Measurements from ENCODE around the gene SLIRP.

Gene SLIRP

DNA sequence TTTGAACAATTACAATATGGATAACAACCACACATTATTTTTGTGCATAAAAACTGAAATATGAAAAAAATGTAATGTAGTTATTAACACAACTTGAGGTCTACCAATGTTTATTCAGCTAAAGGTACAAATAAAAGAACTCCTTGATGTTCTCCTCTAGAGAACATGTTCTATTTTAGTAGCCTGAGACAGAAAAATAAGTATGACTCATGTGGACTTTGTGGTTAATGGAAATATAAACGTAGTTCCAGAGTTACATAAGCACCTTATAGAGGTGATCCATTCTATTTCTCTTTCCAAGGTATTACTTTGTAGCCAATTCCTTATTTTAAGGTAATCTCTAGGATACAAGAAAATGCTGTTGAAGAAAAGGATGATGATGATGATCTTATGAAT lies 25.7 kb upstream of the SLIRP start:
- Histone ChIP-seq H3K4me3 (ENCODE audit: low read depth in 1 of 5, low read length in 5 of 5) (no peak overlapping the region), H3K9ac (ENCODE audit: low read length in 5 of 5) (no peak overlapping the region), H3K9me3 (ENCODE audit: control insufficient read depth in 5 of 5, low read length in 5 of 5) (no peaks in the 10 kb centered on the region), H3K36me3 (ENCODE audit: control insufficient read depth in 5 of 5, insufficient read depth in 5 of 5, low read length in 5 of 5) (peaks cover 11 to 47% (median 20%) of the 10 kb centered on the region in 5 donors), H3K4me1 (ENCODE audit: control insufficient read depth in 5 of 5, insufficient read depth in 5 of 5, low read length in 5 of 5) (no peaks in the 10 kb centered on the region), H3K27ac (ENCODE audit: low read depth, low read length) (no peak overlapping the region), H3K27me3 (ENCODE audit: control insufficient read depth in 5 of 5, insufficient read depth in 4 of 5, low read length in 5 of 5) (no peaks in the 10 kb centered on the region)

DNA sequence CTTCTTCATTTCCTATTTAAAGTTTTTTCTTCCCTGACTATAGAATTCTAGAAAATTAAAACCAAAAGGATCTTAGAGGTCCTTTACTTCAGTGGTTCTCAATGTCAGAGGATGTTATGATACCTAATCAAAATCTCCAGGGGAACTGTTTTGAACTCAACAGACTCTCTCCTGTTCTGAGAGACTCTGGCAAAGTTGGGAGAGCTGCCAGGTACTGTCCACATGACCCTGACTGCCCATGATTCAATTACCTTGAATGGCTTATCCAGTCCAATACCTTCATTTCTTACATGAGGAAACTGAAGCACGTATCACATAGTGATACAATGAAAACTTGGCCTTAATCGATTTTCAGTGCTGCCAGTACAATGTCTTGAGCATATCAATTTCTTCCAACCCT lies 16.6 kb upstream of the SLIRP start:
- Histone ChIP-seq H3K4me3 (ENCODE audit: low read depth in 1 of 5, low read length in 5 of 5) (no peak overlapping the region), H3K36me3 (ENCODE audit: control insufficient read depth in 5 of 5, insufficient read depth in 5 of 5, low read length in 5 of 5) (peaks cover 40 to 73% (median 41%) of the 10 kb centered on the region in 5 donors), H3K9me3 (ENCODE audit: control insufficient read depth in 5 of 5, low read length in 5 of 5) (no peaks in the 10 kb centered on the region), H3K27me3 (ENCODE audit: control insufficient read depth in 5 of 5, insufficient read depth in 4 of 5, low read length in 5 of 5) (no peaks in the 10 kb centered on the region), H3K27ac (ENCODE audit: low read depth, low read length) (no peak overlapping the region), H3K4me1 (ENCODE audit: control insufficient read depth in 5 of 5, insufficient read depth in 5 of 5, low read length in 5 of 5) (no peaks in the 10 kb centered on the region), H3K9ac (ENCODE audit: low read length in 5 of 5) (no peak overlapping the region)

DNA sequence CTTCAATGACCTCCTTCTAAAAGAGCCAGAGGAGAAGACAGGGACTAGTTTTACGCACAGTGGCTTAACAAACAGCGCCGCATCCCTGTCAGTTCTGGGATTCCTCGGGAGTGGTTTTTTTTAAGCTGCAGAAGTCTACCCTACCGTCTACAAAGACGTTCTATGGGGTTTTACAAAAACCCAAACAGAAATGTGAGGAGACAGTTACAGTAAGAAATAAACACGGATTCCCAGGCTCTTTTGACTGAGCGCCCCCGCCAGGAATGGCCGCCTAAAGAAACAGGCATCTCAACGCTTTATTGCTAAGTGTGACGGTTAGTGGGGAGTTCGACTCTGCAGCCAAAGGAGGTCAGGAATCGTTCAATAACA lies 564 bp upstream of the SLIRP start:
- Histone ChIP-seq H3K9ac (ENCODE audit: low read length in 5 of 5) (peak overlapping the region; percentile 79 to 97 (median 82)), H3K9me3 (ENCODE audit: control insufficient read depth in 5 of 5, low read length in 5 of 5) (no peaks in the 10 kb centered on the region), H3K4me1 (ENCODE audit: control insufficient read depth in 5 of 5, insufficient read depth in 5 of 5, low read length in 5 of 5) (peaks cover 9 to 36% (median 31%) of the 10 kb centered on the region in 5 donors), H3K27ac (ENCODE audit: low read depth, low read length) (peak overlapping the region; percentile 54), H3K4me3 (ENCODE audit: low read depth in 1 of 5, low read length in 5 of 5) (peak overlapping the region; percentile 96 to 100 (median 100)), H3K36me3 (ENCODE audit: control insufficient read depth in 5 of 5, insufficient read depth in 5 of 5, low read length in 5 of 5) (peaks cover 20 to 40% (median 33%) of the 10 kb centered on the region in 5 donors), H3K27me3 (ENCODE audit: control insufficient read depth in 5 of 5, insufficient read depth in 4 of 5, low read length in 5 of 5) (no peaks in the 10 kb centered on the region)

DNA sequence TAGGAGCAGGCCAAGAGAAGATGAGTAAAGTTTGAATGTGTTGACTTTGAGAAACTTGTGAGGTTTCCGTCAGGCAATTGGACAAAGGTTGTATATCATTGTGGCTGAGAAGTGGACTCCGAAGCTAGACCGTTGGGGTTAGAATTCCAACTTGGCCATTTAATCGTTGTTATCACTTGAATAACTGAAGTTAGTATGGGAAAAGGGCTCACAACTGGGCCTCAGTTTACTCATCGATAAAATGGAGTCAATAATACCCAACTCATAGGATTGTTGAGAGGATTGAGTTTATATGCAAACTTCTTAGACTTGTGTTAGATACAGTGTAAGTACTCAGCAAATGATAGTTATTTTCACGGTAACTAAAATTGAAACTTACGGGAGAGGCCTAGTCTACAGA lies 846 bp downstream of the SLIRP start:
- H3K9me3 ChIP-seq (ENCODE audit: control insufficient read depth in 5 of 5, low read length in 5 of 5), result no peaks in the 10 kb centered on the region
- H3K4me1 ChIP-seq (ENCODE audit: control insufficient read depth in 5 of 5, insufficient read depth in 5 of 5, low read length in 5 of 5), result peaks cover 9 to 36% (median 31%) of the 10 kb centered on the region in 5 donors
- peak overlapping the region; percentile 82 to 97 (median 83) for H3K9ac ChIP-seq (ENCODE audit: low read length in 5 of 5)
- no peak overlapping the region for H3K27ac ChIP-seq (ENCODE audit: low read depth, low read length)
- no peaks in the 10 kb centered on the region for H3K27me3 ChIP-seq (ENCODE audit: control insufficient read depth in 5 of 5, insufficient read depth in 4 of 5, low read length in 5 of 5)
- H3K36me3 ChIP-seq (ENCODE audit: control insufficient read depth in 5 of 5, insufficient read depth in 5 of 5, low read length in 5 of 5), result peaks cover 26 to 37% (median 27%) of the 10 kb centered on the region in 5 donors
- H3K4me3 ChIP-seq (ENCODE audit: low read depth in 1 of 5, low read length in 5 of 5), result peak overlapping the region; percentile 96 to 100 (median 100)

DNA sequence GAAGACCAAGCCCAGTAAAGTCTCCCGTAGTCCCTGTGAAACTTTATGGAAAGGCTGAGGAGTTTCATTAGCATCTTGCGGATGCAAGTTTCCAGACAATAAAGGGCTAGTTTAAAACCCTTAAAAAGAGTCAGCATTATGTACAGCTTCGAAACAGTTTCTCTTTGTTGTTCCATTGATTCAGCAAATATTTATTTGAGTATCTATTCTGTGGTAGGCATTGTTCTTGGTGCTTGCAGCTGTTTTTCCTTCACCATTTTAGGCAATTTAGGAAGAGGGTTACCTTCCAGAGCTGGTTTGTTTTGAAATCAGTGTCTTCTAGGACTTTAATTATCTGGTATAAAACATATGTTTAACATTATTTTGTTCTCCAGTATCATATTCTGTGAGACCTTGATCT lies 1.5 kb downstream of the SLIRP start:
- peak overlapping the region in 1 of 5 donors; percentile 97 for H3K9ac ChIP-seq (ENCODE audit: low read length in 5 of 5)
- H3K4me3 ChIP-seq (ENCODE audit: low read depth in 1 of 5, low read length in 5 of 5), result no peak overlapping the region
- peaks cover 20 to 36% (median 25%) of the 10 kb centered on the region in 5 donors for H3K36me3 ChIP-seq (ENCODE audit: control insufficient read depth in 5 of 5, insufficient read depth in 5 of 5, low read length in 5 of 5)
- no peaks in the 10 kb centered on the region for H3K27me3 ChIP-seq (ENCODE audit: control insufficient read depth in 5 of 5, insufficient read depth in 4 of 5, low read length in 5 of 5)
- no peak overlapping the region for H3K27ac ChIP-seq (ENCODE audit: low read depth, low read length)
- H3K4me1 ChIP-seq (ENCODE audit: control insufficient read depth in 5 of 5, insufficient read depth in 5 of 5, low read length in 5 of 5), result peaks cover 9 to 36% (median 31%) of the 10 kb centered on the region in 5 donors
- H3K9me3 ChIP-seq (ENCODE audit: control insufficient read depth in 5 of 5, low read length in 5 of 5), result no peaks in the 10 kb centered on the region

DNA sequence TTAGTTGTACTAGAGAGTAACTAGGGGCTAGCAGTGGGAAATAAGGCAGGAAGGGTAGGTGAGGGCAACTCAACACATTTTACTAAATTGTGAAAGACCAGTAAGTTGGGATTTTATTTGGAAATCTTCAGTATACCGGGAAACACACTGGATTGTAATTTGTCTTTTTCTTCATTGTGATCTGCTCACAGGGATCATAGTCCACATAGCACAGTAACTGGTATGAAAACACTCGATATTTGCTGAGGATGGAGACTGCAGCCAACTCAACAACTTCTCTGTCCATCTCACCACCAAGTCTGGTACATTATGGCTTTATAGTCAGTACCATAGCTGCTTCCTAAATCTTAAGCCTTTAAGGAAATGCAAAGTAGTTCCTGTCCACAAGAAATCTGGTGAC lies 2.5 kb downstream of the SLIRP start:
- H3K27me3 ChIP-seq (ENCODE audit: control insufficient read depth in 5 of 5, insufficient read depth in 4 of 5, low read length in 5 of 5), result no peaks in the 10 kb centered on the region
- H3K9ac ChIP-seq (ENCODE audit: low read length in 5 of 5), result no peak overlapping the region
- H3K9me3 ChIP-seq (ENCODE audit: control insufficient read depth in 5 of 5, low read length in 5 of 5), result no peaks in the 10 kb centered on the region
- peaks cover 9 to 36% (median 31%) of the 10 kb centered on the region in 5 donors for H3K4me1 ChIP-seq (ENCODE audit: control insufficient read depth in 5 of 5, insufficient read depth in 5 of 5, low read length in 5 of 5)
- no peak overlapping the region for H3K4me3 ChIP-seq (ENCODE audit: low read depth in 1 of 5, low read length in 5 of 5)
- H3K36me3 ChIP-seq (ENCODE audit: control insufficient read depth in 5 of 5, insufficient read depth in 5 of 5, low read length in 5 of 5), result peaks cover 24 to 41% (median 33%) of the 10 kb centered on the region in 5 donors
- H3K27ac ChIP-seq (ENCODE audit: low read depth, low read length), result no peak overlapping the region

DNA sequence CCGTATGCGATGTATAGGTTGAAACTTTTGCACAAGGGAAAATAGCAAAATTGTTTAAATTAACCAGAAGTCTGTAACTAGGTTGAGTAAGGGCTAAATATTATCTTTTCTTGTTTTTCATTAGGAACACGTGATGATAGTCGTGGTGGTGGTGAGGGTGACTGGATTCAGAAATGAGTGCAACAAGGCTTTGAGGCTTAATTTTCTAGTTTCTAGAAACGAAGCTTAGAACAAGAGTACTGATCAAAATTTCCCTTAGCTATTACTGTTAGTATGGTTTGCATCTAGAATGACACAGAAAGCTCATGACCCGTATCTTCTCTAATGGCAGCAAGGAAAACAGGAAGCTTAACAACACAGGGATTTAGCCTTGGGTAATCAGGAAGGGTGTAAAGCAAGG lies 7.0 kb downstream of the SLIRP start:
- no peak overlapping the region for H3K27ac ChIP-seq (ENCODE audit: low read depth, low read length)
- peaks cover 0 to under 1% (median 0%) of the 10 kb centered on the region in 5 donors for H3K4me1 ChIP-seq (ENCODE audit: control insufficient read depth in 5 of 5, insufficient read depth in 5 of 5, low read length in 5 of 5)
- no peaks in the 10 kb centered on the region for H3K9me3 ChIP-seq (ENCODE audit: control insufficient read depth in 5 of 5, low read length in 5 of 5)
- no peak overlapping the region for H3K4me3 ChIP-seq (ENCODE audit: low read depth in 1 of 5, low read length in 5 of 5)
- peaks cover 38 to 82% (median 68%) of the 10 kb centered on the region in 5 donors for H3K36me3 ChIP-seq (ENCODE audit: control insufficient read depth in 5 of 5, insufficient read depth in 5 of 5, low read length in 5 of 5)
- no peak overlapping the region for H3K9ac ChIP-seq (ENCODE audit: low read length in 5 of 5)
- no peaks in the 10 kb centered on the region for H3K27me3 ChIP-seq (ENCODE audit: control insufficient read depth in 5 of 5, insufficient read depth in 4 of 5, low read length in 5 of 5)

DNA sequence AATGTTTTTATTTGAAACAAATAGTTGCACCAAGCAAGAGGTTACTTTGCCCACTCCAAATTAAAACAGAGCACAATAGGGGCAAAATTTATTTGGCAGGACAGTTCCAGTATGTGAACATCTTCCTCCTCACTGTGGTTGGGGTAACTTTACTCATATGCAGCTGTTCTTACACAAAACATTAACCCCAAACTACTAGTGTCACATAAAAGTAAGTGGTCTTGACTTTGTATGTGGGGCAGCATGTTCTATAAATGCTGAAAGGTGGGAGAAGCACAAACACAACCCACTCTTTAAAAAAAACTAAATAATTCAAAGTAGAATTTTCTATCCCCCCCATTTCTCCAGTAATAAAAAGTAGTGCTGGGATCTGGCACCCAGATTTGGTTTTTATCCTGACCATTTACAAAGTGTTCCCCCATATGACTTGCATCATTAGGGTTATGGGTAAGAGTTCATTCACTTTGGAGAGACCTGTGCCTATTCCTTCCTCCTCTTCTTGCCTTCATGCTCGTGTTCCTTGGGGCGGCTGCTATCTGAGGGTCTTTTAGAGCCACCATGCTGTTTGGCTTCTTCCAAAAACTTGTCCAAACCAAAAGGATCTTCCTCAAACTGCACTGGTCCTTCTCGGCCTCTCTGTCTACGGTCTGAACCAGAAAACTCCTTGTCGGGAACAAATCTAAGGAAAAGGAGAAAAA lies 9.9 kb downstream of the SLIRP start:
- Histone ChIP-seq H3K4me3 (ENCODE audit: low read depth in 1 of 5, low read length in 5 of 5) (no peak overlapping the region), H3K4me1 (ENCODE audit: control insufficient read depth in 5 of 5, insufficient read depth in 5 of 5, low read length in 5 of 5) (no peaks in the 10 kb centered on the region), H3K27ac (ENCODE audit: low read depth, low read length) (no peak overlapping the region), H3K9ac (ENCODE audit: low read length in 5 of 5) (no peak overlapping the region), H3K9me3 (ENCODE audit: control insufficient read depth in 5 of 5, low read length in 5 of 5) (no peaks in the 10 kb centered on the region), H3K36me3 (ENCODE audit: control insufficient read depth in 5 of 5, insufficient read depth in 5 of 5, low read length in 5 of 5) (peaks cover 45 to 86% (median 73%) of the 10 kb centered on the region in 5 donors), H3K27me3 (ENCODE audit: control insufficient read depth in 5 of 5, insufficient read depth in 4 of 5, low read length in 5 of 5) (no peaks in the 10 kb centered on the region)

DNA sequence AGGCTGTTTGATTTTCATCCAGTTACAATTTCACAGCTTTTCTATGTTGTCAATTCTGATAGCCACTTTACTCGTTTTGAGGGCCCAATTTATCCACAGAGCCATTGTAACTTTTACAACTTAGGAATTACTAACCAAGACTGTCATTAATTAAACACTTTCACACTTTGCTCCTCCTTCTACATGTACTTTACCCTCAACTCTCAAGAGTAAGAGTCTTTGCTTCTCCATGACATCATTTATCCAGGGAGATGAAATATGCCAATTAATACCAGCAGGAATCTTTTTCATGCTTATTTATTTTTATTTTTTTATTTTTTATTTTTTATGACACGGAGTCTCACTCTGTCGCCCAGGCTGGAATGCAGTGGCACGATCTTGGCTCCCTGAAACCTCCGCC lies 13.5 kb downstream of the SLIRP start:
- no peaks in the 10 kb centered on the region for H3K9me3 ChIP-seq (ENCODE audit: control insufficient read depth in 5 of 5, low read length in 5 of 5)
- H3K27me3 ChIP-seq (ENCODE audit: control insufficient read depth in 5 of 5, insufficient read depth in 4 of 5, low read length in 5 of 5), result no peaks in the 10 kb centered on the region
- H3K36me3 ChIP-seq (ENCODE audit: control insufficient read depth in 5 of 5, insufficient read depth in 5 of 5, low read length in 5 of 5), result peaks cover 53 to 93% (median 83%) of the 10 kb centered on the region in 5 donors
- no peak overlapping the region for H3K27ac ChIP-seq (ENCODE audit: low read depth, low read length)
- H3K9ac ChIP-seq (ENCODE audit: low read length in 5 of 5), result no peak overlapping the region
- H3K4me1 ChIP-seq (ENCODE audit: control insufficient read depth in 5 of 5, insufficient read depth in 5 of 5, low read length in 5 of 5), result no peaks in the 10 kb centered on the region
- no peak overlapping the region for H3K4me3 ChIP-seq (ENCODE audit: low read depth in 1 of 5, low read length in 5 of 5)

DNA sequence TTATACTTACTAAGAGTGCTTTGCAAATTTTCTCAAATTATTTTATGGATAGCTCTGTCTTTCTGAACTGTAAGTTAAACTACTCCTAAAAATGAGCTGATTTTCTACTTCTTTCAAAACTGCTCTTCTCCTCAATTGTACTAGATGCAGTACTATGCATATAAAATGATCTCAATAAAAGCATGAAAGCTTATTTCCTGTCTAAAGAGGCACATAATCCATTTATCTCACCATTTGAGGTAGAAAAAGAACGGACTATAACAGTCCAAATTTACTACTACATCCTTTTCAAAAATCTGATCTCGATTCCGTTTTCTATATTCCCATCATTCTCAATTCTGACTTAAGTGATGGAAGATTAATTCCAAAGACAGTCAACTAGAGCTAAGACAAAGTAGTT lies 14.4 kb downstream of the SLIRP start:
- no peaks in the 10 kb centered on the region for H3K9me3 ChIP-seq (ENCODE audit: control insufficient read depth in 5 of 5, low read length in 5 of 5)
- no peaks in the 10 kb centered on the region for H3K4me1 ChIP-seq (ENCODE audit: control insufficient read depth in 5 of 5, insufficient read depth in 5 of 5, low read length in 5 of 5)
- H3K27me3 ChIP-seq (ENCODE audit: control insufficient read depth in 5 of 5, insufficient read depth in 4 of 5, low read length in 5 of 5), result no peaks in the 10 kb centered on the region
- H3K27ac ChIP-seq (ENCODE audit: low read depth, low read length), result no peak overlapping the region
- H3K9ac ChIP-seq (ENCODE audit: low read length in 5 of 5), result no peak overlapping the region
- H3K36me3 ChIP-seq (ENCODE audit: control insufficient read depth in 5 of 5, insufficient read depth in 5 of 5, low read length in 5 of 5), result peaks cover 52 to 93% (median 84%) of the 10 kb centered on the region in 5 donors
- H3K4me3 ChIP-seq (ENCODE audit: low read depth in 1 of 5, low read length in 5 of 5), result no peak overlapping the region

All from subcutaneous abdominal adipose tissue (tissue), 5 donors.